ENCODE measurements around the gene CDK19.

The CDK19 gene

GRCh38 chr6:110567957-110568696 lies 247.1 kb downstream of the CDK19 start:
- DNase-seq, result no peak

GRCh38 chr6:110566346-110567125 lies 248.7 kb downstream of the CDK19 start:
- no peak for DNase-seq

GRCh38 chr6:110564703-110565421 lies 250.4 kb downstream of the CDK19 start:
- no peak for DNase-seq

GRCh38 chr6:110563711-110564110 lies 251.6 kb downstream of the CDK19 start:
- no peak for DNase-seq

- DNase-seq, result no peak
Observed at GRCh38 chr6:110562316-110562915, 252.9 kb downstream of the CDK19 start.

- DNase-seq, result no peak
Observed at GRCh38 chr6:110561696-110562095, 253.6 kb downstream of the CDK19 start.

GRCh38 chr6:110561008-110561396 lies 254.3 kb downstream of the CDK19 start:
- DNase-seq, result no peak

GRCh38 chr6:110560239-110561007 lies 254.8 kb downstream of the CDK19 start:
- DNase-seq, result no peak

All from activated CD8-positive, alpha-beta memory T cell treated with anti-CD3 and anti-CD28 coated beads, Interleukin-2, amount 50 U/mL, for 4 hours (primary cell).